ENCODE measurements around the gene LDLRAD1. TPM values are rescaled to one million over a fixed set of nuclear protein-coding genes. Genes with fewer than 3 reads are reported as not detected.

The LDLRAD1 gene
- total RNA-seq, 2 experiments from 2014 or later = not detected

- Histone ChIP-seq H3K27ac (ENCODE audit: low read depth in 1 of 2, low read length in 2 of 2) (no peak overlapping the region), H3K27me3 (ENCODE audit: control insufficient read depth in 1 of 2, insufficient read depth in 2 of 2, low read length in 2 of 2) (no peaks in the 10 kb centered on the region), H3K9me3 (ENCODE audit: control insufficient read depth in 1 of 2, insufficient read depth in 1 of 2, low read length in 2 of 2) (no peaks in the 10 kb centered on the region), H3K4me3 (ENCODE audit: low read length) (no peak overlapping the region), H3K4me1 (ENCODE audit: insufficient read depth, low read length) (peaks cover 8% of the 10 kb centered on the region), H3K36me3 (ENCODE audit: insufficient read depth, low read length) (no peaks in the 10 kb centered on the region)
- DNase-seq (no peak), ATAC-seq (ENCODE audit: poor library complexity) (no peak)
- ChIA-PET POLR2A (no interaction called here), CTCF (no interaction called here)
- H3K36me3 Mint-ChIP-seq (ENCODE audit: low read depth) = no peaks in the 10 kb centered on the region
- H3K9me3 Mint-ChIP-seq = no peaks in the 10 kb centered on the region
- intact Hi-C loops (cut with DNase I, micrococcal nuclease) = no loop called here
- H3K4me1 Mint-ChIP-seq (ENCODE audit: low read depth) = peaks cover 33% of the 10 kb centered on the region
- H3K27me3 Mint-ChIP-seq = no peaks in the 10 kb centered on the region
- H3K4me3 Mint-ChIP-seq = no peak overlapping the region
- TF ChIP-seq CTCF (IDR thresholded peaks at IDR 0.05) = no peak
- no peak overlapping the region for H3K27ac Mint-ChIP-seq
These were observed 35.3 kb downstream of the LDLRAD1 start for GRCh38 chr1:53982763-53983104.

- no peaks in the 10 kb centered on the region for H3K9me3 Mint-ChIP-seq
- no peak overlapping the region for H3K4me3 Mint-ChIP-seq
- H3K4me3 ChIP-seq (ENCODE audit: low read length) = no peak overlapping the region
- H3K27ac Mint-ChIP-seq = no peak overlapping the region
- H3K36me3 ChIP-seq (ENCODE audit: insufficient read depth, low read length) = no peaks in the 10 kb centered on the region
- no peaks in the 10 kb centered on the region for H3K27me3 ChIP-seq (ENCODE audit: control insufficient read depth in 1 of 2, insufficient read depth in 2 of 2, low read length in 2 of 2)
- ChIA-PET CTCF (no interaction called here), POLR2A (no interaction called here)
- H3K27me3 Mint-ChIP-seq = no peaks in the 10 kb centered on the region
- DNase-seq (no peak), ATAC-seq (ENCODE audit: poor library complexity) (no peak)
- no peaks in the 10 kb centered on the region for H3K9me3 ChIP-seq (ENCODE audit: control insufficient read depth in 1 of 2, insufficient read depth in 1 of 2, low read length in 2 of 2)
- H3K4me1 Mint-ChIP-seq (ENCODE audit: low read depth) = peaks cover 30% of the 10 kb centered on the region
- peaks cover 8% of the 10 kb centered on the region for H3K4me1 ChIP-seq (ENCODE audit: insufficient read depth, low read length)
- TF ChIP-seq CTCF (IDR thresholded peaks at IDR 0.05) = no peak
- H3K36me3 Mint-ChIP-seq (ENCODE audit: low read depth) = no peaks in the 10 kb centered on the region
- intact Hi-C loops (cut with DNase I, micrococcal nuclease) = no loop called here
- H3K27ac ChIP-seq (ENCODE audit: low read depth in 1 of 2, low read length in 2 of 2) = no peak overlapping the region
These were observed 35.8 kb downstream of the LDLRAD1 start for GRCh38 chr1:53982034-53982762.

GRCh38 chr1:53981220-53981619 is 36.8 kb downstream of the LDLRAD1 start:
- H3K27me3 ChIP-seq (ENCODE audit: control insufficient read depth in 1 of 2, insufficient read depth in 2 of 2, low read length in 2 of 2) = no peaks in the 10 kb centered on the region
- intact Hi-C loops (cut with DNase I, micrococcal nuclease) = no loop called here
- ATAC-seq (ENCODE audit: poor library complexity) (no peak), DNase-seq (no peak)
- no peaks in the 10 kb centered on the region for H3K36me3 ChIP-seq (ENCODE audit: insufficient read depth, low read length)
- ChIA-PET POLR2A (no interaction called here), CTCF (no interaction called here)
- H3K9me3 ChIP-seq (ENCODE audit: control insufficient read depth in 1 of 2, insufficient read depth in 1 of 2, low read length in 2 of 2) = no peaks in the 10 kb centered on the region
- Mint-ChIP-seq H3K4me1 (ENCODE audit: low read depth) (peaks cover 21% of the 10 kb centered on the region), H3K9me3 (no peaks in the 10 kb centered on the region), H3K36me3 (ENCODE audit: low read depth) (no peaks in the 10 kb centered on the region), H3K27ac (no peak overlapping the region), H3K4me3 (no peak overlapping the region), H3K27me3 (no peaks in the 10 kb centered on the region)
- H3K4me1 ChIP-seq (ENCODE audit: insufficient read depth, low read length) = peaks cover 6% of the 10 kb centered on the region
- TF ChIP-seq CTCF (IDR thresholded peaks at IDR 0.05) = no peak
- no peak overlapping the region for H3K4me3 ChIP-seq (ENCODE audit: low read length)
- no peak overlapping the region for H3K27ac ChIP-seq (ENCODE audit: low read depth in 1 of 2, low read length in 2 of 2)

Measured in CD4-positive, alpha-beta T cell (primary cell).